Mesothelial cell of epicardium (in vitro differentiated cells): ENCODE results near the gene NLN. TPM values are rescaled to one million over a fixed set of nuclear protein-coding genes. Genes with fewer than 3 reads are reported as not detected.

Experiments used
- DNase-seq, 2 experiments: peaks; one replicate each; pipeline ENCODE4 v3.0.0; 2021; ENCODE audit warnings: low spot score in 2 of 2; ENCODE audit not compliant: unreplicated experiment in 2 of 2
- H3K27ac Mint-ChIP-seq: 2 replicates; pipeline ENCODE4 v1.8.0; 2021; ENCODE audit warnings: mixed read lengths
- H3K27me3 Mint-ChIP-seq: 2 replicates; pipeline ENCODE4 v1.8.0; 2021; ENCODE audit warnings: low read depth, mixed read lengths
- H3K36me3 Mint-ChIP-seq: 2 replicates; pipeline ENCODE4 v1.8.0; 2021; ENCODE audit warnings: mixed read lengths
- H3K4me1 Mint-ChIP-seq: 2 replicates; pipeline ENCODE4 v1.8.0; 2021; ENCODE audit warnings: mixed read lengths
- H3K4me3 Mint-ChIP-seq: 2 replicates; pipeline ENCODE4 v1.8.0; 2021; ENCODE audit warnings: mild to moderate bottlenecking, moderate library complexity, mixed read lengths
- H3K9me3 Mint-ChIP-seq: 2 replicates; pipeline ENCODE4 v1.8.0; 2021; ENCODE audit warnings: mixed read lengths
- total RNA-seq: library from RNA; stranded (reverse); gene quantifications from 3 replicates; pipeline ENCODE4 v1.2.1, GENCODE V29; 2021
- TF ChIP-seq, protein P1 (sequence below): fragments of 200-600 bp; sonication (generic); IDR thresholded peaks from one replicate; pipeline ENCODE4 v1.5.0; 2021; ENCODE audit warnings: antibody characterized with exemption; ENCODE audit not compliant: unreplicated experiment

The NLN gene
- total RNA-seq, 1 donor from 2014 or later: 42.8 TPM

DNA sequence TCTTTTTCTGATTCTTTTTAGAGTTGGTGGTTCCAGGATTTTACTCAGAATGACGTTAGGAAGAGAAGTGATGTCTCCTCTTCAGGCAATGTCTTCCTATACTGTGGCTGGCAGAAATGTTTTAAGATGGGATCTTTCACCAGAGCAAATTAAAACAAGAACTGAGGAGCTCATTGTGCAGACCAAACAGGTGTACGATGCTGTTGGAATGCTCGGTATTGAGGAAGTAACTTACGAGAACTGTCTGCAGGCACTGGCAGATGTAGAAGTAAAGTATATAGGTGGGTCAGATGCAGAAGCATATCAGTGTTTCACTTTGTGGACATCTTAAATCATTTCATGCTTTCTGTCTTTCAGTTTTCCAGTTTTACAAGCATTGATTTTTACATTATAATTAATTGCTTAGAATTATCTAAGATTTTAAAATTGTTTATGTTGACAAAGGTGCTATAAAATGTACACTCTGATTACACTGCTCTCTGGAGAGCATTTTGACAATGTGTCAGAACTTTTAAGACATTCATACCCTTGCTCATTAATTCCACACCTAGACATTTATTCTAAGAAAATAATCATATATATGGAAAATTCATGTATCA, 36.6 kb downstream of the NLN start:
- H3K4me3 Mint-ChIP-seq: no peak overlapping the region
- TF ChIP-seq, protein P1, sequence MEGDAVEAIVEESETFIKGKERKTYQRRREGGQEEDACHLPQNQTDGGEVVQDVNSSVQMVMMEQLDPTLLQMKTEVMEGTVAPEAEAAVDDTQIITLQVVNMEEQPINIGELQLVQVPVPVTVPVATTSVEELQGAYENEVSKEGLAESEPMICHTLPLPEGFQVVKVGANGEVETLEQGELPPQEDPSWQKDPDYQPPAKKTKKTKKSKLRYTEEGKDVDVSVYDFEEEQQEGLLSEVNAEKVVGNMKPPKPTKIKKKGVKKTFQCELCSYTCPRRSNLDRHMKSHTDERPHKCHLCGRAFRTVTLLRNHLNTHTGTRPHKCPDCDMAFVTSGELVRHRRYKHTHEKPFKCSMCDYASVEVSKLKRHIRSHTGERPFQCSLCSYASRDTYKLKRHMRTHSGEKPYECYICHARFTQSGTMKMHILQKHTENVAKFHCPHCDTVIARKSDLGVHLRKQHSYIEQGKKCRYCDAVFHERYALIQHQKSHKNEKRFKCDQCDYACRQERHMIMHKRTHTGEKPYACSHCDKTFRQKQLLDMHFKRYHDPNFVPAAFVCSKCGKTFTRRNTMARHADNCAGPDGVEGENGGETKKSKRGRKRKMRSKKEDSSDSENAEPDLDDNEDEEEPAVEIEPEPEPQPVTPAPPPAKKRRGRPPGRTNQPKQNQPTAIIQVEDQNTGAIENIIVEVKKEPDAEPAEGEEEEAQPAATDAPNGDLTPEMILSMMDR: no peak
- H3K9me3 Mint-ChIP-seq: no peaks in the 10 kb centered on the region
- no peak for DNase-seq
- H3K27me3 Mint-ChIP-seq: no peaks in the 10 kb centered on the region
- peaks cover 13% of the 10 kb centered on the region for H3K36me3 Mint-ChIP-seq
- H3K27ac Mint-ChIP-seq: no peak overlapping the region
- H3K4me1 Mint-ChIP-seq: no peaks in the 10 kb centered on the region

DNA sequence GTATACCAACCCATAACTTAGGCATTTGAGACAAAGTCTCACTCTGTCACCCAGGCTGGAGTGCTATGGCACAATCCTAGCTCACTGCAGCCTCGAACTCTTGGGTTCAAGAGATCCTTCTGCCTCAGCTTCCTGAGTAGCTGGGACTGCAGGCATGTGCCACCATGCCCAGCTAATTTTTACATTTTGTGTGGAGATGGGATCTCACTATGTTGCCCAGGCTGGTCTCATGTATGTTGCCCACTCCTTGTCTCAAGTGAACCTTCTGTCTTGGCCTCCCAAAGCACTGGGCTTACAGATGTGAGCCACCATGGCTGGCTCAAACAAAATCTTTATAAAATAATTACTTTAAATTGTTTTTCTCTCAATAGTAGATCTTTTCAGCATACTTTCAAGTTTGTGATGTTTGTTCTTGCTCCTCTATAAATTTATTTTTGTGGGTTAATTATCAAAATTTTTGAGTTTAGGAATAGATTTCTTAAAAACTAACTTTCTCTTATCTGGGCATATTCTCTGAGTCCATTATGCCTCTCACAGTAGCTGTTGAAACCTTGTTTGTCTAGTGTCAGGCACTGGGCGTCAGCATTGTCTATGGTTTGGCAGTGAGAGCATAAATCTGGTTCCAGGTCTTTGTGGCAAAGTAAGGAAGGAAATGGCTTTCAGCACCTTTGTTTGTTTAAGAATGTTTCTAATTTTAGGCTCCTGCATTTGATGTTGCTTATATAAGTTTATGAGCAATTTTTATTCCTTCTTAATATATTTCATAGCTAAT, 38.7 kb downstream of the NLN start:
- Mint-ChIP-seq H3K9me3 (no peaks in the 10 kb centered on the region), H3K27ac (no peak overlapping the region), H3K4me3 (no peak overlapping the region), H3K4me1 (no peaks in the 10 kb centered on the region), H3K27me3 (no peaks in the 10 kb centered on the region), H3K36me3 (peaks cover 13% of the 10 kb centered on the region)
- TF ChIP-seq, protein P1: no peak
- no peak for DNase-seq

DNA sequence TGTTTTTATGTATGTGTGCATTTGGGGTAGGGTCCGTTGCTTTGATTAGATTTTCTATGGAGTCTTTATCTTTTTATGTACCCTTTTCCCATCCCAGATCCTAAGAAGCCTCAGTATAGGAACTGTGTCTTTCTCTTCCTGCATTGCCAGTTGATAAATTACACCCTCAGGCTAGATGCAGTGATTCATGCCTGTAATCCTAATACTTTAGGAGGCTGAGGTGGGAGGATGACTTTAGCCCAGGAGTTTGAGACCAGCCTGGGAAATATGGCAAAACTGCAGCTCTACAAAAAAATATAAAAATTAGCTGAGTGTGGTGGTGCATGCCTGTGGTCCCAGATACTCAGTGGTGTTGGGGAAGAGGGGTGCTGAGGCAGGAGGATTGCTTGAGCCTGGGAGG, 40.2 kb downstream of the NLN start:
- no peaks in the 10 kb centered on the region for H3K9me3 Mint-ChIP-seq

DNA sequence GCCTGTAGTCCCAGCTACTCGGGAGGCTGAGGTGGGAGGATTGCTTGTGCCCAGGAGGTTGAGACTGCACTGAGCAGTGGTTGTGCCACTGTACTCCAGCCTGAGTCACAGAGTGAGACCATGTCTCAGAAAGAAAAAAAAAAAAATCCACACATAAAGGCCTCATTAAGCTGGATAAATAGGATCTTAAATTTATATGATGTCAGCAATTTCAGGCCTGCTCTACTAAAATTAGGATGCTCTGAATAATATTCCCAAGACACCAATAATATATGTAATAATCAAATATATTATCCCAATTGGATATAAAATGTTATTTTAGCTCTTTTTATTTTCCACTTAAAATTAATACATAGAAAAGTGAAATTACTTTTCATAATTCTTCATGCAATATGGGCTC, 43.6 kb downstream of the NLN start:
- peaks cover 26% of the 10 kb centered on the region for H3K36me3 Mint-ChIP-seq
- no peak overlapping the region for H3K27ac Mint-ChIP-seq
- peaks cover 7% of the 10 kb centered on the region for H3K9me3 Mint-ChIP-seq
- TF ChIP-seq, protein P1: no peak
- no peaks in the 10 kb centered on the region for H3K27me3 Mint-ChIP-seq
- no peak overlapping the region for H3K4me3 Mint-ChIP-seq
- no peaks in the 10 kb centered on the region for H3K4me1 Mint-ChIP-seq
- no peak for DNase-seq

More for the DNA sequence above, 40.2 kb downstream of the NLN start:
- TF ChIP-seq, protein P1: no peak
- Mint-ChIP-seq H3K36me3 (peaks cover 27% of the 10 kb centered on the region), H3K4me1 (no peaks in the 10 kb centered on the region), H3K27ac (no peak overlapping the region), H3K4me3 (no peak overlapping the region), H3K27me3 (no peaks in the 10 kb centered on the region)
- DNase-seq: no peak

DNA sequence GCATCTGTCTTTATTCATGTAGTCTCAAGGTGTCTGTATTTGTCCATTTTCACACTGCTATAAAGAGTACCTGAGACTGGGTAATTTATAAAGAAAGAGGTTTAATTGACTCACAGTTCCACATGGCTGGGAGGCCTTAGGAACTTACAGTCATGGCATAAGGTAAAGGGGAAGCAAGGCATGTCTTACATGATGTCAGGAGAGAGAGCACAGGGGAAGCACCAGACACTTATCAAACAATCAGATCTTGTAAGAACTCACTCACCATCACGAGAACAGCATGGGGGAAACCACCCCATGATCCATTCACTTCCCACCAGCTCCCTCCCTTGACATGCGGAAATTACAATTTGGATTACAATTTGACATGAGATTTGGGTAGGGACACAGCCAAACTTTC, 44.2 kb downstream of the NLN start:
- H3K4me3 Mint-ChIP-seq: no peak overlapping the region
- H3K9me3 Mint-ChIP-seq: peaks cover 7% of the 10 kb centered on the region
- no peaks in the 10 kb centered on the region for H3K4me1 Mint-ChIP-seq
- H3K36me3 Mint-ChIP-seq: peaks cover 24% of the 10 kb centered on the region
- H3K27me3 Mint-ChIP-seq: no peaks in the 10 kb centered on the region
- TF ChIP-seq, protein P1: no peak
- no peak overlapping the region for H3K27ac Mint-ChIP-seq
- no peak for DNase-seq
